SK-N-SH (cell line): ENCODE measurements around the gene CPNE4. TPM values are rescaled to one million over a fixed set of nuclear protein-coding genes. Genes with fewer than 3 reads are reported as not detected.
A peak's percentile ranks its signal among the peaks of the same experiment; 100 is the strongest.

ENCODE experiments used
- CTCF ChIA-PET: fragments of 300-600, 350-600 bp; formaldehyde crosslinking; extraction: SDS; loops from one replicate; lab custom pipeline; 2021; lab: Yijun Ruan, JAX
- POLR2A ChIA-PET: fragments of 350-600 bp; sonication (Branson Sonifier 250); formaldehyde crosslinking; extraction: SDS; loops from one replicate; lab custom pipeline; 2020; ENCODE audit warnings: antibody characterized with exemption, inconsistent platforms; lab: Yijun Ruan, JAX
- DNase-seq: peaks from one replicate; pipeline ENCODE4 v3.0.0; 2012
- H2AFZ ChIP-seq: fragments of 200-600 bp; sonication (generic); 2 replicates; pipeline ENCODE4 v1.8.1; 2016; ENCODE audit warnings: antibody characterized with exemption, mild to moderate bottlenecking, low read depth
- H3F3A ChIP-seq: fragments of 200-600 bp; sonication (generic); replicated peaks from 2 replicates; pipeline ENCODE3; 2016; ENCODE audit warnings: antibody characterized with exemption, mild to moderate bottlenecking; ENCODE audit not compliant: insufficient read depth
- H3K27ac ChIP-seq, 2 experiments: fragments of 200-500 bp in 1 of 2; fragments of 200-600 bp in 1 of 2; sonication (Bioruptor generic) in 1 of 2; sonication (generic), shearing (Covaris generic) in 1 of 2; 2 replicates each; pipeline versions ENCODE4 v1.5.1 to v1.6.1; 2014 to 2016; ENCODE audit warnings: low read depth in 2 of 2, inconsistent platforms in 1 of 2, low read length in 1 of 2, mild to moderate bottlenecking in 1 of 2, mixed read lengths in 1 of 2
- H3K27me3 ChIP-seq: fragments of 200-600 bp; sonication (generic), shearing (Covaris generic); 2 replicates; pipeline ENCODE4 v1.6.1; 2016; ENCODE audit warnings: mixed run types; ENCODE audit not compliant: insufficient read depth
- H3K36me3 ChIP-seq, 2 experiments: fragments of 200-500 bp in 1 of 2; fragments of 200-600 bp in 1 of 2; sonication (Bioruptor generic) in 1 of 2; sonication (generic) in 1 of 2; replicated peaks in 1 of 2; 2 replicates each; pipeline versions ENCODE3 to v1.5.1; 2014 to 2016; ENCODE audit warnings: low read length in 1 of 2, mild to moderate bottlenecking in 1 of 2; ENCODE audit not compliant: insufficient read depth in 2 of 2, control insufficient read depth in 1 of 2
- H3K4me1 ChIP-seq, 2 experiments: fragments of 200-500 bp in 1 of 2; fragments of 200-600 bp in 1 of 2; sonication (Bioruptor generic) in 1 of 2; sonication (generic), shearing (Covaris generic) in 1 of 2; 2 replicates each; pipeline versions ENCODE4 v1.5.1 to v1.6.1; 2014 to 2016; ENCODE audit warnings: low read depth in 1 of 2, low read length in 1 of 2, mixed run types in 1 of 2; ENCODE audit not compliant: insufficient read depth in 2 of 2, control insufficient read depth in 1 of 2
- H3K4me2 ChIP-seq: fragments of 200-600 bp; sonication (generic), shearing (Covaris generic); 2 replicates; pipeline ENCODE4 v1.6.1; 2017; ENCODE audit warnings: mixed run types
- H3K4me3 ChIP-seq, 2 experiments: fragments of 200-500 bp in 1 of 2; fragments of 200-600 bp in 1 of 2; sonication (Bioruptor generic) in 1 of 2; sonication (generic), shearing (Covaris generic) in 1 of 2; 2 replicates each; pipeline versions ENCODE4 v1.5.1 to v1.8.1; 2014 to 2016; ENCODE audit warnings: low read depth in 2 of 2, inconsistent platforms in 1 of 2, low read length in 1 of 2, mild to moderate bottlenecking in 1 of 2, mixed read lengths in 1 of 2, moderate library complexity in 1 of 2
- H3K79me2 ChIP-seq: fragments of 200-600 bp; sonication (generic); 2 replicates; pipeline ENCODE4 v1.8.1; 2017; ENCODE audit warnings: mild to moderate bottlenecking; ENCODE audit not compliant: insufficient read depth
- H3K9ac ChIP-seq: fragments of 200-600 bp; sonication (generic); 2 replicates; pipeline ENCODE4 v1.6.1; 2017; ENCODE audit warnings: mixed run types
- H3K9me2 ChIP-seq: fragments of 200-600 bp; sonication (generic); 2 replicates; pipeline ENCODE4 v1.6.1; 2017; ENCODE audit warnings: mixed run types
- H3K9me3 ChIP-seq: fragments of 200-600 bp; sonication (generic); 2 replicates; pipeline ENCODE4 v1.6.1; 2017; ENCODE audit warnings: mixed run types, mild to moderate bottlenecking, moderate library complexity
- H4K20me1 ChIP-seq: fragments of 200-600 bp; sonication (generic); 2 replicates; pipeline ENCODE4 v1.6.1; 2017; ENCODE audit warnings: mild to moderate bottlenecking, mixed run types; ENCODE audit not compliant: insufficient read depth
- CTCF ChIP-seq: fragments of 200-600 bp; sonication (generic); IDR thresholded peaks from 2 replicates; pipeline ENCODE4 v1.6.1; 2017; ENCODE audit warnings: antibody characterized with exemption, mild to moderate bottlenecking, moderate library complexity
- ELF1 ChIP-seq: IDR thresholded peaks from 2 replicates; pipeline ENCODE4 v1.4.0; 2012
- EP300 ChIP-seq, 2 experiments: IDR thresholded peaks; 2 replicates each; pipeline versions ENCODE4 v1.4.0 to v1.6.1; 2012; ENCODE audit warnings: borderline replicate concordance in 1 of 2, low read depth in 1 of 2, low read length in 1 of 2
- FOXJ3 ChIP-seq: sonication (generic); formaldehyde crosslinking; IDR thresholded peaks from 2 replicates; pipeline ENCODE4 v1.5.1; 2020; ENCODE audit warnings: mild to moderate bottlenecking, missing genetic modification reagents
- IRF3 ChIP-seq: fragments of 150-350 bp; IDR thresholded peaks from 2 replicates; pipeline ENCODE4 v1.6.1; 2016; ENCODE audit warnings: mild to moderate bottlenecking, low read depth, low read length
- NFIC ChIP-seq: IDR thresholded peaks from 2 replicates; pipeline ENCODE4 v1.4.0; 2012; ENCODE audit warnings: borderline replicate concordance
- PBX3 ChIP-seq: IDR thresholded peaks from 2 replicates; pipeline ENCODE4; 2012
- RAD21 ChIP-seq: IDR thresholded peaks from 2 replicates; pipeline ENCODE4 v1.6.1; 2012; ENCODE audit warnings: mild to moderate bottlenecking, low read length
- RFX5 ChIP-seq: IDR thresholded peaks from 2 replicates; pipeline ENCODE4 v1.6.1; 2012; ENCODE audit warnings: mild to moderate bottlenecking, improper control_type of control experiment, low read length
- SIN3A ChIP-seq: IDR thresholded peaks from 2 replicates; pipeline ENCODE4 v1.6.1; 2012; ENCODE audit warnings: low read depth, mild to moderate bottlenecking, low read length, moderate library complexity, borderline replicate concordance
- SMC3 ChIP-seq: IDR thresholded peaks from 2 replicates; pipeline ENCODE4 v1.6.1; 2012; ENCODE audit warnings: low read depth, low read length, improper control_type of control experiment
- USF1 ChIP-seq: IDR thresholded peaks from 2 replicates; pipeline ENCODE4 v1.4.0; 2012; ENCODE audit warnings: low read depth, borderline replicate concordance
- USF2 ChIP-seq: fragments of 150-350 bp; IDR thresholded peaks from 2 replicates; pipeline ENCODE4 v1.6.1; 2017; ENCODE audit warnings: antibody characterized with exemption, low read length, low read depth, borderline replicate concordance
- WGBS: methylation state at CpG from one replicate; pipeline ENCODE4 v1.1.6; 2017; ENCODE audit warnings: low lambda C conversion rate; 5-methylcytosine and 5-hydroxymethylcytosine counted together
- polyA plus RNA-seq, 3 experiments: library from polyadenylated mRNA; depleted of rRNA; stranded (reverse); fragments of >200 nt; gene quantifications; 2 replicates each; pipeline ENCODE4 v1.2.3, GENCODE V29; 2012

The CPNE4 gene
- polyA plus RNA-seq, 1 of the 3 experiments (the other 2 are of a cell fraction) = not detected

- Histone ChIP-seq H3K9me3 (no peaks in the 10 kb centered on the region), H3K4me3 (no peak overlapping the region), H4K20me1 (no peaks in the 10 kb centered on the region), H3K4me2 (no peak overlapping the region), H3K9ac (no peak overlapping the region), H3K36me3 (no peaks in the 10 kb centered on the region), H3K4me1 (no peaks in the 10 kb centered on the region), H3K9me2 (no peaks in the 10 kb centered on the region), H2AFZ (no peak overlapping the region), H3F3A (no peaks in the 10 kb centered on the region), H3K27me3 (no peaks in the 10 kb centered on the region), H3K79me2 (no peaks in the 10 kb centered on the region), H3K27ac (no peak overlapping the region)
- CTCF ChIA-PET = interaction anchor here (1.7 kb wide), 2 partner anchors 8 to 13 kb away, joined by 4 to 6 read pairs; partner anchors contain the start of gene CPNE4
- no peak for TF ChIP-seq RFX5
- no peak for TF ChIP-seq RAD21
- no peak for TF ChIP-seq NFIC
- no peak for TF ChIP-seq USF2
- TF ChIP-seq SIN3A = no peak
- no peak for TF ChIP-seq IRF3
- TF ChIP-seq PBX3 = no peak
- no peak for TF ChIP-seq FOXJ3 (CRISPR knock-in tag)
- no peak for TF ChIP-seq ELF1
- TF ChIP-seq SMC3 = no peak
- TF ChIP-seq USF1 = no peak
- DNase-seq = no peak
- POLR2A ChIA-PET = no interaction called here
These were observed 7.9 kb upstream of the CPNE4 start for GRCh38 chr3:132042681-132043080.

GRCh38 chr3:132038198-132038825 is 3.5 kb upstream of the CPNE4 start:
- Histone ChIP-seq H3K27me3 (no peaks in the 10 kb centered on the region; the same call in 1 of the 2 replicates), H4K20me1 (no peaks in the 10 kb centered on the region), H2AFZ (no peak overlapping the region), H3K79me2 (no peaks in the 10 kb centered on the region), H3K9me3 (no peaks in the 10 kb centered on the region), H3K9me2 (no peaks in the 10 kb centered on the region), H3F3A (no peaks in the 10 kb centered on the region), H3K4me2 (no peak overlapping the region), H3K27ac (no peak overlapping the region), H3K4me3 (no peak overlapping the region), H3K36me3 (no peaks in the 10 kb centered on the region), H3K9ac (no peak overlapping the region), H3K4me1 (peaks cover 0 to 8% of the 10 kb centered on the region in 2 experiments; a peak in 1 of 4 replicates)
- CTCF ChIA-PET = interaction anchor here (0.6 to 4.5 kb wide), 70 partner anchors 8 to 1013 kb away, joined by 3 to 102 read pairs (median 4); no protein-coding TSS in a partner anchor
- POLR2A ChIA-PET = interaction anchor here (0.9 kb wide), 1 partner anchor 172 kb away, joined by 3 read pairs; no protein-coding TSS in a partner anchor
- peak; percentile 52 for DNase-seq
- WGBS = 0% methylated on average over 1 of the region's 1 CpG
- TF ChIP-seq SMC3 (peak; percentile 62; the same call in 1 of the 2 replicates), EP300 (IDR thresholded peaks at IDR 0.05; ENCODE audit: borderline replicate concordance in 1 of 2, low read depth in 1 of 2, low read length in 1 of 2) (no peak), SIN3A (no peak), RAD21 (peak; percentile 73), CTCF (peak; percentile 75)
